ENCODE measurements around the gene CHCHD6. TPM values are rescaled to one million over a fixed set of nuclear protein-coding genes. Genes with fewer than 3 reads are reported as not detected.

CHCHD6 gene
- total RNA-seq, 1 experiment from 2014 or later: 47.7 TPM

- peaks cover 31% of the 10 kb centered on the region for H4K20me1 ChIP-seq (ENCODE audit: insufficient read depth)
- DNase-seq: no peak
- no peak overlapping the region for H3K4me2 ChIP-seq
- H3K4me1 ChIP-seq (replicated peaks; ENCODE audit: insufficient read depth): no peaks in the 10 kb centered on the region
- no peak overlapping the region for H3K27ac ChIP-seq
- BruUV-seq (replicated peaks): no TSS peak
- ChIA-PET POLR2A (ENCODE audit: unreplicated experiment) (interaction anchor here (0.5 kb wide), 1 partner anchor 77 kb away, joined by 7 read pairs; no protein-coding TSS in a partner anchor), CTCF (interaction anchor here (0.6 kb wide), 1 partner anchor 516 kb away, joined by 3 read pairs; no protein-coding TSS in a partner anchor)
- H3K79me2 ChIP-seq (ENCODE audit: low read depth): peaks cover 41% of the 10 kb centered on the region
- no peaks in the 10 kb centered on the region for H3F3A ChIP-seq (ENCODE audit: insufficient read depth, low read depth)
- H3K36me3 ChIP-seq (ENCODE audit: low read depth): no peaks in the 10 kb centered on the region
- TF ChIP-seq, protein P1, sequence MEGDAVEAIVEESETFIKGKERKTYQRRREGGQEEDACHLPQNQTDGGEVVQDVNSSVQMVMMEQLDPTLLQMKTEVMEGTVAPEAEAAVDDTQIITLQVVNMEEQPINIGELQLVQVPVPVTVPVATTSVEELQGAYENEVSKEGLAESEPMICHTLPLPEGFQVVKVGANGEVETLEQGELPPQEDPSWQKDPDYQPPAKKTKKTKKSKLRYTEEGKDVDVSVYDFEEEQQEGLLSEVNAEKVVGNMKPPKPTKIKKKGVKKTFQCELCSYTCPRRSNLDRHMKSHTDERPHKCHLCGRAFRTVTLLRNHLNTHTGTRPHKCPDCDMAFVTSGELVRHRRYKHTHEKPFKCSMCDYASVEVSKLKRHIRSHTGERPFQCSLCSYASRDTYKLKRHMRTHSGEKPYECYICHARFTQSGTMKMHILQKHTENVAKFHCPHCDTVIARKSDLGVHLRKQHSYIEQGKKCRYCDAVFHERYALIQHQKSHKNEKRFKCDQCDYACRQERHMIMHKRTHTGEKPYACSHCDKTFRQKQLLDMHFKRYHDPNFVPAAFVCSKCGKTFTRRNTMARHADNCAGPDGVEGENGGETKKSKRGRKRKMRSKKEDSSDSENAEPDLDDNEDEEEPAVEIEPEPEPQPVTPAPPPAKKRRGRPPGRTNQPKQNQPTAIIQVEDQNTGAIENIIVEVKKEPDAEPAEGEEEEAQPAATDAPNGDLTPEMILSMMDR (conservative IDR thresholded peaks at IDR 0.05): no peak
- TF ChIP-seq EZH2 (IDR thresholded peaks at IDR 0.05; ENCODE audit: low read depth): no peak
- H3K4me3 ChIP-seq: no peak overlapping the region
- intact Hi-C loops (cut with micrococcal nuclease; ENCODE audit: unreplicated experiment): no loop called here
- H3K9me3 ChIP-seq (ENCODE audit: insufficient read depth, low read depth): no peaks in the 10 kb centered on the region
- H3K9me2 ChIP-seq (ENCODE audit: insufficient read depth): no peaks in the 10 kb centered on the region
- no peak overlapping the region for H2AFZ ChIP-seq
- H3K27me3 ChIP-seq (ENCODE audit: insufficient read depth, low read depth): no peaks in the 10 kb centered on the region
Measured at GRCh38 chr3:126715432-126715831, 11.4 kb downstream of the CHCHD6 start.

DNA sequence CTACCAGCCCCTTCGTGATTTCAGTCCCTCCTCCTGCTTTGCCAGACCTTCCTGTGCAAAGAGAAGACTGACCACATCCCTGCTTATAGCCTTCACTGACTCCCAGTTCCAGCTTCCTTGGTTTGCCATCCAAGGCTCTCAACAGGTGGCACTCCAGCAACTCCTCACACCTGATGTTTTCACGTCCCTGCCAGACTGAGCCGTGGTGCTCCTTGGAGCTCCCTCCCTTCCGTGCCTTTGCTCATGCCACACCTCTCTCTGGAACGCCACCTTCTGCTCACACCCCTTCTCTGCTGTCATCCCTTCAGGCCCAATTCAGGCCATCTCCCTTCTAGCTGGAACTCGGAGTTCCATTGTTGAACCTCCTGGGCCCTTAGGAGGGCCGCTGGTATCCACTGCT is 12.0 kb downstream of the CHCHD6 start:
- Histone ChIP-seq H3K4me2 (no peak overlapping the region), H3K27ac (no peak overlapping the region), H4K20me1 (ENCODE audit: insufficient read depth) (peaks cover 26% of the 10 kb centered on the region), H3K36me3 (ENCODE audit: low read depth) (no peaks in the 10 kb centered on the region), H3K9me2 (ENCODE audit: insufficient read depth) (no peaks in the 10 kb centered on the region), H3K27me3 (ENCODE audit: insufficient read depth, low read depth) (no peaks in the 10 kb centered on the region), H3K79me2 (ENCODE audit: low read depth) (peaks cover 35% of the 10 kb centered on the region), H3K4me3 (no peak overlapping the region), H2AFZ (no peak overlapping the region), H3K4me1 (replicated peaks; ENCODE audit: insufficient read depth) (no peaks in the 10 kb centered on the region), H3K9me3 (ENCODE audit: insufficient read depth, low read depth) (no peaks in the 10 kb centered on the region), H3F3A (ENCODE audit: insufficient read depth, low read depth) (no peaks in the 10 kb centered on the region)
- BruUV-seq (replicated peaks): no TSS peak
- DNase-seq: no peak
- no peak for TF ChIP-seq EZH2 (IDR thresholded peaks at IDR 0.05; ENCODE audit: low read depth)
- TF ChIP-seq, protein P1 (conservative IDR thresholded peaks at IDR 0.05): no peak
- ChIA-PET POLR2A (ENCODE audit: unreplicated experiment) (no interaction called here), CTCF (no interaction called here)
- intact Hi-C loops (cut with micrococcal nuclease; ENCODE audit: unreplicated experiment): no loop called here

DNA sequence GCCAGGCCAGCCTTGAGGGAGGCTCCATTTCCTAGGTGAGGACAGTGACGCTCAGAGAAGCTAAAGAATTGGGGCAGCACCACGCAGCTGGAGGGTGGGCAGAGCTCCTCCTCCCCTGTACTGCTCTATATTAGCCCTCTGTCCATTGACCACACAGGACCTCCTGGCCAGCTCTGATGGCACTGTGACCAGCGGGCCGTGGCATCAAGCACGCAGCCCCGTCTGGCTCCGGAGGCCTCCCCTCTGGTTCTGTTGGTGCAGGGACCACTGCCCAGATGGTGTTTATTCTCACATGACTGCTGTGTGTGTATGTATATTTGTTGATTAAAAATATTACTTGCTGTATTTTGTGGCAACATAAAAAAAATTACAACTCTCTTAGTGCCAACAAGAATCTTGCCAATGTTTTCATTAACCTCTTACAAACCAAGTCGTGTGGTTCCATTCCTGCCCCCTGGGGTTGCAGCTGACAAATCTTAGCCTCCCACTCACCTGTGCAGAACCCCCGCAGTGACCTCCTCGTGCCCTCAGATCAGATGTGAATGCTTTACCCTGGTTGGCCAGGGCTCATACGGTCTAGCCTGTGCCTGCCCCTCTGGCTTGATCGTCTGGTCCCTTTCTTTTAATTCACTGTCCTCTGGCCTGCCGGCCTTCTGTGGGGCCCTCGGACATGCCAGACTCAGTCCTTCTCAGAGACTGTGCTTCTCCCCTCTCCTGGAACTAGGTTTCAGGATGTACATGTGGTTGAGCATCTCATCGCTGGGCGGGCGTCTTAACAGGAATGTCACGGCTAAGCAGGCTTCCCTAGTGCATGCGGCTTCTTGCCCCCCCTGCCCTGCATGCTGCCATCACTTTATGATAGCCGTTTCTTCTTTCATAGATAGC is 14.8 kb downstream of the CHCHD6 start:
- CTCF ChIA-PET: interaction anchor here (0.8 kb wide), 1 partner anchor 27 kb away, joined by 3 read pairs; no protein-coding TSS in a partner anchor
- Histone ChIP-seq H3K36me3 (ENCODE audit: low read depth) (no peaks in the 10 kb centered on the region), H4K20me1 (ENCODE audit: insufficient read depth) (peaks cover 16% of the 10 kb centered on the region), H3K9me2 (ENCODE audit: insufficient read depth) (no peaks in the 10 kb centered on the region), H3K4me2 (no peak overlapping the region), H2AFZ (no peak overlapping the region), H3K4me3 (no peak overlapping the region), H3K27me3 (ENCODE audit: insufficient read depth, low read depth) (no peaks in the 10 kb centered on the region), H3K4me1 (replicated peaks; ENCODE audit: insufficient read depth) (no peaks in the 10 kb centered on the region), H3K9me3 (ENCODE audit: insufficient read depth, low read depth) (no peaks in the 10 kb centered on the region), H3K79me2 (ENCODE audit: low read depth) (peaks cover 22% of the 10 kb centered on the region), H3K27ac (no peak overlapping the region), H3F3A (ENCODE audit: insufficient read depth, low read depth) (no peaks in the 10 kb centered on the region)
- no peak for TF ChIP-seq EZH2 (IDR thresholded peaks at IDR 0.05; ENCODE audit: low read depth)
- TF ChIP-seq, protein P1 (conservative IDR thresholded peaks at IDR 0.05): no peak
- BruUV-seq (replicated peaks): no TSS peak
- POLR2A ChIA-PET (ENCODE audit: unreplicated experiment): no interaction called here
- DNase-seq: no peak
- intact Hi-C loops (cut with micrococcal nuclease; ENCODE audit: unreplicated experiment): no loop called here

Measured in PC-9 (cell line).